A549 (cell line): Measurements from ENCODE around the gene NYAP1. TPM values are rescaled to one million over a fixed set of nuclear protein-coding genes. Genes with fewer than 3 reads are reported as not detected.
A peak's percentile ranks its signal among the peaks of the same experiment; 100 is the strongest.

Source experiments
- ATAC-seq, 2 experiments: fragments of 200-7000 bp in 1 of 2; fragments of >200 bp in 1 of 2; cut with Nextera tagmentation in 1 of 2; cut with Tn5 transposase in 1 of 2; 3 replicates each; pipeline versions ENCODE4 v1.8.0 to v1.9.1; 2018 to 2020; ENCODE audit warnings: mild to moderate bottlenecking in 1 of 2, moderate library complexity in 1 of 2
- CTCF ChIA-PET: fragments of 300-600 bp; sonication (Branson Sonifier 250); formaldehyde crosslinking; extraction: SDS; loops from one replicate; lab custom pipeline; 2021; ENCODE audit warnings: antibody characterized with exemption, inconsistent platforms; lab: Yijun Ruan, JAX
- POLR2A ChIA-PET: fragments of 350-600 bp; formaldehyde crosslinking; extraction: SDS; loops from one replicate; lab custom pipeline; 2021; ENCODE audit warnings: antibody characterized with exemption, inconsistent platforms; lab: Yijun Ruan, JAX
- DNase-seq, 2 experiments: peaks; one replicate each; pipeline versions ENCODE4 v3.0.0 to v3.0.0-alpha.2; 2011 to 2016; ENCODE audit warnings: low read depth in 1 of 2, low spot score in 1 of 2
- FAIRE-seq: peaks from 2 replicates; lab custom pipeline; 2011; peaks lifted over from hg19 to GRCh38; lab: Jason Lieb, UNC
- H3K27ac ChIP-seq, 2 experiments: fragments of >200 bp; sonication (Bioruptor Twin); formaldehyde crosslinking; 3 replicates each; pipeline ENCODE4 v1.5.1; 2016 to 2017
- H3K4me1 ChIP-seq: fragments of >200 bp; sonication (Bioruptor Twin); formaldehyde crosslinking; 3 replicates; pipeline ENCODE4 v1.6.1; 2016
- H3K4me2 ChIP-seq: fragments of >200 bp; sonication (Bioruptor Twin); formaldehyde crosslinking; 3 replicates; pipeline ENCODE4 v1.6.1; 2016
- H3K4me3 ChIP-seq: fragments of >200 bp; sonication (Bioruptor Twin); formaldehyde crosslinking; 3 replicates; pipeline ENCODE4 v1.5.1; 2016
- H3K9me3 ChIP-seq: fragments of >200 bp; sonication (Bioruptor Twin); formaldehyde crosslinking; 3 replicates; pipeline ENCODE4 v1.6.1; 2016
- CHD2 ChIP-seq: fragments of 150-350 bp; IDR thresholded peaks from 2 replicates; pipeline ENCODE4 v1.6.1; 2014; ENCODE audit warnings: low read length; ENCODE audit not compliant: partially characterized antibody
- FOSL2 ChIP-seq, 2 experiments: fragments of 450-650 bp in 1 of 2; fragments of >200 bp in 1 of 2; sonication (Bioruptor Twin) in 1 of 2; formaldehyde crosslinking; IDR thresholded peaks; 2 replicates each; pipeline versions ENCODE4 v1.5.0 to v1.6.1; 2016 to 2020; ENCODE audit warnings: mild to moderate bottlenecking in 1 of 2, moderate library complexity in 1 of 2
- HDAC2 ChIP-seq: fragments of 200-600 bp; sonication (generic); IDR thresholded peaks from 2 replicates; pipeline ENCODE4 v1.6.1; 2016
- HEYL ChIP-seq: fragments of 250-450 bp; sonication (Bioruptor Pico); IDR thresholded peaks from 2 replicates; pipeline ENCODE4 v1.8.0; 2021; ENCODE audit warnings: mild to moderate bottlenecking, moderate library complexity
- HOXA7 ChIP-seq: fragments of 250-450 bp; sonication (Bioruptor Pico); IDR thresholded peaks from 2 replicates; pipeline ENCODE4 v1.5.0; 2020; ENCODE audit warnings: mild to moderate bottlenecking, moderate library complexity
- JUNB ChIP-seq: fragments of >200 bp; sonication (Bioruptor Twin); formaldehyde crosslinking; IDR thresholded peaks from 2 replicates; pipeline ENCODE4 v1.6.1; 2016
- MYC ChIP-seq: IDR thresholded peaks from 2 replicates; pipeline ENCODE4 v1.6.1; 2012; ENCODE audit warnings: mild to moderate bottlenecking, inconsistent platforms, low read length, improper control_type of control experiment, borderline replicate concordance
- NR3C1 ChIP-seq: fragments of >200 bp; sonication (Bioruptor Twin); formaldehyde crosslinking; IDR thresholded peaks from 3 replicates; pipeline ENCODE4 v1.6.1; 2017
- POLR2AphosphoS2 ChIP-seq: conservative IDR thresholded peaks from 2 replicates; pipeline ENCODE4 v1.6.1; 2012; ENCODE audit warnings: low read length, improper control_type of control experiment, inconsistent platforms
- RAD21 ChIP-seq, 2 experiments: fragments of >200 bp in 1 of 2; sonication (Bioruptor Twin) in 1 of 2; formaldehyde crosslinking in 1 of 2; IDR thresholded peaks in 1 of 2; conservative IDR thresholded peaks in 1 of 2; 2 replicates in 1 of 2; 3 replicates in 1 of 2; pipeline ENCODE4 v1.6.1; 2012 to 2018; ENCODE audit warnings: inconsistent platforms in 1 of 2
- SMC3 ChIP-seq: fragments of >200 bp; sonication (Bioruptor Twin); formaldehyde crosslinking; IDR thresholded peaks from 3 replicates; pipeline ENCODE4 v1.6.1; 2018; ENCODE audit warnings: inconsistent platforms
- SREBF2 ChIP-seq: fragments of 450-650 bp; IDR thresholded peaks from 2 replicates; pipeline ENCODE4 v1.6.1; 2014; ENCODE audit warnings: mild to moderate bottlenecking, moderate library complexity
- ZC3H11A ChIP-seq: fragments of 450-650 bp; IDR thresholded peaks from 2 replicates; pipeline ENCODE4 v1.6.1; 2014; ENCODE audit warnings: antibody characterized with exemption, mild to moderate bottlenecking
- WGBS: methylation state at CpG from one replicate; pipeline ENCODE4 v1.1.6; 2017; ENCODE audit errors: missing lambda C conversion rate; 5-methylcytosine and 5-hydroxymethylcytosine counted together
- polyA plus RNA-seq, 4 experiments: library from polyadenylated mRNA; depleted of rRNA in 3 of 4; stranded (reverse); fragments of >200 nt; fragmentation: RNase III in 1 of 4; extraction: RNeasy Plus Mini Kit Qiagen cat#74134 plus additional on column Dnase treatment in 1 of 4; gene quantifications; 2 replicates in 3 of 4; 3 replicates in 1 of 4; pipeline ENCODE4 v1.2.3, GENCODE V29; 2011 to 2017
- TF ChIP-seq, protein P1 (sequence below): IDR thresholded peaks from 2 replicates; pipeline ENCODE4 v1.6.1; 2012
- TF ChIP-seq, protein P2 (sequence below): IDR thresholded peaks from 2 replicates; pipeline ENCODE4 v1.6.1; 2012
- TF ChIP-seq, protein P3 (sequence below): fragments of 250-450 bp; sonication (Bioruptor Pico); IDR thresholded peaks from 2 replicates; pipeline ENCODE4 v1.5.0; 2020; ENCODE audit warnings: low read depth, mild to moderate bottlenecking, moderate library complexity
- TF ChIP-seq, protein P4 (sequence below): fragments of >200 bp; sonication (Bioruptor Twin); formaldehyde crosslinking; IDR thresholded peaks from 2 replicates; pipeline ENCODE4 v1.6.1; 2016
- TF ChIP-seq, protein P5 (sequence below): fragments of 150-350 bp; IDR thresholded peaks from 2 replicates; pipeline ENCODE4 v1.6.1; 2014; ENCODE audit warnings: low read depth, mild to moderate bottlenecking, low read length
- TF ChIP-seq, protein P6 (sequence below): fragments of 250-450 bp; sonication (Bioruptor Pico); IDR thresholded peaks from 2 replicates; pipeline ENCODE4 v1.5.0; 2021; ENCODE audit warnings: mild to moderate bottlenecking, moderate library complexity, borderline replicate concordance
- TF ChIP-seq, protein P7 (sequence below): fragments of >200 bp; sonication (Bioruptor Twin); formaldehyde crosslinking; IDR thresholded peaks from 3 replicates; pipeline ENCODE4 v1.5.1; 2016

NYAP1 gene
- polyA plus RNA-seq, 2 of the 4 experiments (the other 2 are of a cell fraction) = 0.47 to 3.1 TPM

DNA sequence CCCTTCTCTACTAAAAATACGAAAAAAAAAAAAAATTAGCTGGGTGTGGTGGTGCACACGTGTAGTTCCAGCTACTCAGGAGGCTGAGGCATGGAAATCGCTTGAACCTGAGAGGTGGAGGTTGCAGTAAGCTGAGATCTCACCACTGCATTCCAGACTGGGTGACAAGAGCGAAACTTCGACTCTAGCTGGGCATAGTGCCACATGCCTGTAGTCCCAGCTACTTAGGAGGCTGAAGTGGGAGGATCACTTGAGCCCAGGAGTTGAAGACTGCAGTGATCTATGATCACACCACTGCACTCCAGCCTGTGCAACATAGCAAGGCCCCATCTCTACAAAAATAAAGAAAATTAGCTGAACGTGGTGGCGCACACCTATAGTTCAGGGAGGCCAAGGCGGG lies 18.4 kb upstream of the NYAP1 start (continued):
- TF ChIP-seq, protein P1, sequence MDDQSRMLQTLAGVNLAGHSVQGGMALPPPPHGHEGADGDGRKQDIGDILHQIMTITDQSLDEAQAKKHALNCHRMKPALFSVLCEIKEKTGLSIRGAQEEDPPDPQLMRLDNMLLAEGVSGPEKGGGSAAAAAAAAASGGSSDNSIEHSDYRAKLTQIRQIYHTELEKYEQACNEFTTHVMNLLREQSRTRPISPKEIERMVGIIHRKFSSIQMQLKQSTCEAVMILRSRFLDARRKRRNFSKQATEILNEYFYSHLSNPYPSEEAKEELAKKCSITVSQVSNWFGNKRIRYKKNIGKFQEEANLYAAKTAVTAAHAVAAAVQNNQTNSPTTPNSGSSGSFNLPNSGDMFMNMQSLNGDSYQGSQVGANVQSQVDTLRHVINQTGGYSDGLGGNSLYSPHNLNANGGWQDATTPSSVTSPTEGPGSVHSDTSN = no peak
- TF ChIP-seq, protein P2, sequence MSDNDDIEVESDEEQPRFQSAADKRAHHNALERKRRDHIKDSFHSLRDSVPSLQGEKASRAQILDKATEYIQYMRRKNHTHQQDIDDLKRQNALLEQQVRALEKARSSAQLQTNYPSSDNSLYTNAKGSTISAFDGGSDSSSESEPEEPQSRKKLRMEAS = no peak
- TF ChIP-seq, protein P3, sequence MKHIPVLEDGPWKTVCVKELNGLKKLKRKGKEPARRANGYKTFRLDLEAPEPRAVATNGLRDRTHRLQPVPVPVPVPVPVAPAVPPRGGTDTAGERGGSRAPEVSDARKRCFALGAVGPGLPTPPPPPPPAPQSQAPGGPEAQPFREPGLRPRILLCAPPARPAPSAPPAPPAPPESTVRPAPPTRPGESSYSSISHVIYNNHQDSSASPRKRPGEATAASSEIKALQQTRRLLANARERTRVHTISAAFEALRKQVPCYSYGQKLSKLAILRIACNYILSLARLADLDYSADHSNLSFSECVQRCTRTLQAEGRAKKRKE (CRISPR knock-in tag) = no peak
- TF ChIP-seq HDAC2 (no peak), POLR2AphosphoS2 (no peak)

DNA sequence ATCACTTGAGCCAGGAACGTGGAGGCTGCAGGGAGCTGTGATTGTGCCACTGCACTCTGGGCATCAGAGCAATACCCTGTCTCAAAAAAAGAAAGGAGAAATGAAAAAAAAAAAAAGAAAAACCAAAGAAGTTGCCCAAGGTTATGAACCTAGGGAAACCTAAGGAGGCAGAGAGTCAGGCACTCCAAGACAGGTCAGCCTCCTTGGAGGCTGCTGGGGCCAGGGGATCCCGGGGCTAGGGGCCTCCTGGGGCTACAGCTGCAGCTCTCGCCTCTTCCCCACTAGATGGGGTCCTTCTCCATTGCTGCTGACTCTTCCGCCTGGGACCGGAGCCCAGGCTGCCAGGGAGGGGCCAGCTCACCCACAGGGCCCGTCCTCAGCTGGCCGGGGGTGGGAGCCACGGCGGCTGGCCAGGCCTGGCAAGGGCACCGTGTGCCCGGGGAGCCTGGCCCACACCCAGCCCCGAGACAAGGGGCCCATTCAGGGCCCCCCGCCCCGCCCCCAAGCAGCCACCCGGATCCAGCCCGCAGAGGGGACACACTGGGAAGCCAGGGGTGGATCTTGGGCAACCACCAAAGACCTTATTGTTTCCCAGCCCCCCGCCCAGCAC lies 17.9 kb upstream of the NYAP1 start:
- H3K27ac ChIP-seq = peak overlapping the region in 1 of 2 experiments; percentile 58; a peak in 3 of 6 replicates

More for the DNA sequence above, 17.9 kb upstream of the NYAP1 start:
- CTCF ChIA-PET = interaction anchor here (0.6 to 11.9 kb wide), 18 partner anchors 9 to 386 kb away, joined by 3 to 273 read pairs (median 3); partner anchors contain the start of genes NYAP1, SLC12A9 and TSC22D4
- no peaks in the 10 kb centered on the region for H3K9me3 ChIP-seq
- no peak for TF ChIP-seq FOSL2 (IDR thresholded peaks at IDR 0.05)
- no peak for TF ChIP-seq FOSL2 (CRISPR knock-in tag; IDR thresholded peaks at IDR 0.05)
- TF ChIP-seq, protein P4, sequence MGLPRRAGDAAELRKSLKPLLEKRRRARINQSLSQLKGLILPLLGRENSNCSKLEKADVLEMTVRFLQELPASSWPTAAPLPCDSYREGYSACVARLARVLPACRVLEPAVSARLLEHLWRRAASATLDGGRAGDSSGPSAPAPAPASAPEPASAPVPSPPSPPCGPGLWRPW = no peak
- TF ChIP-seq RAD21 (conservative IDR thresholded peaks at IDR 0.05 in 1 of 2, IDR thresholded peaks at IDR 0.05 in 1 of 2) = peak; percentile 42 to 50; a peak in 3 of 5 replicates
- no peak for TF ChIP-seq MYC
- no peak for TF ChIP-seq ZC3H11A
- TF ChIP-seq SMC3 = peak; percentile 33; the same call in 1 of the 3 replicates
- TF ChIP-seq, protein P1 = 0 out of 2 replicates have a peak, but pooled peaks have one; percentile 34
- no peak for TF ChIP-seq NR3C1
- TF ChIP-seq, protein P5, sequence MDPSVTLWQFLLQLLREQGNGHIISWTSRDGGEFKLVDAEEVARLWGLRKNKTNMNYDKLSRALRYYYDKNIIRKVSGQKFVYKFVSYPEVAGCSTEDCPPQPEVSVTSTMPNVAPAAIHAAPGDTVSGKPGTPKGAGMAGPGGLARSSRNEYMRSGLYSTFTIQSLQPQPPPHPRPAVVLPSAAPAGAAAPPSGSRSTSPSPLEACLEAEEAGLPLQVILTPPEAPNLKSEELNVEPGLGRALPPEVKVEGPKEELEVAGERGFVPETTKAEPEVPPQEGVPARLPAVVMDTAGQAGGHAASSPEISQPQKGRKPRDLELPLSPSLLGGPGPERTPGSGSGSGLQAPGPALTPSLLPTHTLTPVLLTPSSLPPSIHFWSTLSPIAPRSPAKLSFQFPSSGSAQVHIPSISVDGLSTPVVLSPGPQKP = no peak
- TF ChIP-seq JUNB = no peak
- TF ChIP-seq, protein P6, sequence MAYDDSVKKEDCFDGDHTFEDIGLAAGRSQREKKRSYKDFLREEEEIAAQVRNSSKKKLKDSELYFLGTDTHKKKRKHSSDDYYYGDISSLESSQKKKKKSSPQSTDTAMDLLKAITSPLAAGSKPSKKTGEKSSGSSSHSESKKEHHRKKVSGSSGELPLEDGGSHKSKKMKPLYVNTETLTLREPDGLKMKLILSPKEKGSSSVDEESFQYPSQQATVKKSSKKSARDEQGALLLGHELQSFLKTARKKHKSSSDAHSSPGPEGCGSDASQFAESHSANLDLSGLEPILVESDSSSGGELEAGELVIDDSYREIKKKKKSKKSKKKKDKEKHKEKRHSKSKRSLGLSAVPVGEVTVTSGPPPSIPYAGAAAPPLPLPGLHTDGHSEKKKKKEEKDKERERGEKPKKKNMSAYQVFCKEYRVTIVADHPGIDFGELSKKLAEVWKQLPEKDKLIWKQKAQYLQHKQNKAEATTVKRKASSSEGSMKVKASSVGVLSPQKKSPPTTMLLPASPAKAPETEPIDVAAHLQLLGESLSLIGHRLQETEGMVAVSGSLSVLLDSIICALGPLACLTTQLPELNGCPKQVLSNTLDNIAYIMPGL (CRISPR knock-in tag) = no peak
- TF ChIP-seq, protein P7, sequence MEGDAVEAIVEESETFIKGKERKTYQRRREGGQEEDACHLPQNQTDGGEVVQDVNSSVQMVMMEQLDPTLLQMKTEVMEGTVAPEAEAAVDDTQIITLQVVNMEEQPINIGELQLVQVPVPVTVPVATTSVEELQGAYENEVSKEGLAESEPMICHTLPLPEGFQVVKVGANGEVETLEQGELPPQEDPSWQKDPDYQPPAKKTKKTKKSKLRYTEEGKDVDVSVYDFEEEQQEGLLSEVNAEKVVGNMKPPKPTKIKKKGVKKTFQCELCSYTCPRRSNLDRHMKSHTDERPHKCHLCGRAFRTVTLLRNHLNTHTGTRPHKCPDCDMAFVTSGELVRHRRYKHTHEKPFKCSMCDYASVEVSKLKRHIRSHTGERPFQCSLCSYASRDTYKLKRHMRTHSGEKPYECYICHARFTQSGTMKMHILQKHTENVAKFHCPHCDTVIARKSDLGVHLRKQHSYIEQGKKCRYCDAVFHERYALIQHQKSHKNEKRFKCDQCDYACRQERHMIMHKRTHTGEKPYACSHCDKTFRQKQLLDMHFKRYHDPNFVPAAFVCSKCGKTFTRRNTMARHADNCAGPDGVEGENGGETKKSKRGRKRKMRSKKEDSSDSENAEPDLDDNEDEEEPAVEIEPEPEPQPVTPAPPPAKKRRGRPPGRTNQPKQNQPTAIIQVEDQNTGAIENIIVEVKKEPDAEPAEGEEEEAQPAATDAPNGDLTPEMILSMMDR = peak; percentile 43
- no peak for TF ChIP-seq HOXA7 (CRISPR knock-in tag)
- TF ChIP-seq SREBF2 = no peak
- no peak for TF ChIP-seq CHD2
- TF ChIP-seq, protein P2 = no peak
- TF ChIP-seq HEYL (CRISPR knock-in tag) = no peak
- ATAC-seq (peak; percentile 70 to 87), FAIRE-seq (no peak), DNase-seq (peak; percentile 58 to 65)
- H3K4me1 ChIP-seq = peaks cover 5% of the 10 kb centered on the region; the same call in 2 of the 3 replicates
- H3K4me2 ChIP-seq = peak overlapping the region; percentile 38; the same call in 2 of the 3 replicates
- WGBS = 53% methylated on average over 8 of the region's 17 CpGs
- H3K4me3 ChIP-seq = no peak overlapping the region
- POLR2A ChIA-PET = interaction anchor here (0.8 to 1.0 kb wide), 2 partner anchors 14 to 37 kb away, joined by 3 to 6 read pairs; partner anchors contain the start of genes MEPCE and ZCWPW1
